Fibroblast of the conjunctiva (primary cell): ENCODE results near the gene ANKRD40CL.
A peak's percentile ranks its signal among the peaks of the same experiment; 100 is the strongest.
"Not testable (repeated sequence)": the region's sequence is repeated elsewhere in the genome, so short reads cannot be mapped to it uniquely, and the experiment has no call there.

Source experiments
- DNase-seq: peaks from one replicate; pipeline ENCODE4 v3.0.0-alpha.2; 2010; ENCODE audit warnings: low read depth

Gene ANKRD40CL

GRCh38 chr17:50762177-50762576 lies 5.1 kb downstream of the ANKRD40CL start:
- DNase-seq, result no peak

GRCh38 chr17:50758989-50759544 lies 8.3 kb downstream of the ANKRD40CL start:
- no peak for DNase-seq

GRCh38 chr17:50758524-50758923 lies 8.8 kb downstream of the ANKRD40CL start:
- no peak for DNase-seq

GRCh38 chr17:50754521-50754920 lies 12.8 kb downstream of the ANKRD40CL start:
- DNase-seq, result no peak

GRCh38 chr17:50749245-50749644 lies 18.1 kb downstream of the ANKRD40CL start:
- DNase-seq, result no peak

- no peak for DNase-seq
These were observed 21.7 kb downstream of the ANKRD40CL start for GRCh38 chr17:50745631-50746030.

- DNase-seq, result no peak
These were observed 28.2 kb downstream of the ANKRD40CL start for GRCh38 chr17:50739098-50739497.

- DNase-seq, result no peak
These were observed 30.1 kb downstream of the ANKRD40CL start for GRCh38 chr17:50737118-50737698.

- no peak for DNase-seq
These were observed 32.0 kb downstream of the ANKRD40CL start for GRCh38 chr17:50735287-50735686.

- no peak for DNase-seq
These were observed 35.5 kb downstream of the ANKRD40CL start for GRCh38 chr17:50731575-50732460.

GRCh38 chr17:50728881-50729765 lies 38.2 kb downstream of the ANKRD40CL start:
- DNase-seq, result no peak

GRCh38 chr17:50728112-50728429 lies 39.2 kb downstream of the ANKRD40CL start:
- DNase-seq, result no peak

GRCh38 chr17:50725769-50726655 lies 41.3 kb downstream of the ANKRD40CL start:
- DNase-seq, result no peak

GRCh38 chr17:50724622-50725021 lies 42.7 kb downstream of the ANKRD40CL start:
- not testable (repeated sequence) for DNase-seq

GRCh38 chr17:50722746-50723145 lies 44.6 kb downstream of the ANKRD40CL start:
- DNase-seq, result no peak

GRCh38 chr17:50721194-50722010 lies 45.9 kb downstream of the ANKRD40CL start:
- DNase-seq, result no peak

GRCh38 chr17:50719924-50720794 lies 47.2 kb downstream of the ANKRD40CL start:
- DNase-seq, result no peak

- DNase-seq, result peak; percentile 85
These were observed 48.0 kb downstream of the ANKRD40CL start, which contains the start of gene LUC7L3 for GRCh38 chr17:50719144-50719923. Gene LUC7L3, plus strand, starts transcription at chr17:50719603. Its CDS starts 130 bp downstream, at chr17:50719733.
